ENCODE data around the gene IMPG2.

The IMPG2 gene

GRCh38 chr3:101212730-101213129, 107.6 kb downstream of the IMPG2 start:
- Histone ChIP-seq H3K36me3 (ENCODE audit: control insufficient read depth in 2 of 2, insufficient read depth in 1 of 2, low read length in 2 of 2) (no peaks in the 10 kb centered on the region), H3K4me1 (ENCODE audit: control insufficient read depth, insufficient read depth, low read length) (no peaks in the 10 kb centered on the region), H3K4me3 (ENCODE audit: low read depth, low read length) (no peak overlapping the region), H3K27ac (ENCODE audit: extremely low read depth, low read depth, low read length) (no peak overlapping the region), H3K9me3 (ENCODE audit: control insufficient read depth, insufficient read depth, low read depth, low read length) (no peaks in the 10 kb centered on the region)
- ChIA-PET CTCF (no interaction called here), POLR2A (no interaction called here)
- TF ChIP-seq ELK4 (IDR thresholded peaks at IDR 0.05; ENCODE audit: borderline replicate concordance, low read depth, low read length) = no peak
- TF ChIP-seq, protein P1, sequence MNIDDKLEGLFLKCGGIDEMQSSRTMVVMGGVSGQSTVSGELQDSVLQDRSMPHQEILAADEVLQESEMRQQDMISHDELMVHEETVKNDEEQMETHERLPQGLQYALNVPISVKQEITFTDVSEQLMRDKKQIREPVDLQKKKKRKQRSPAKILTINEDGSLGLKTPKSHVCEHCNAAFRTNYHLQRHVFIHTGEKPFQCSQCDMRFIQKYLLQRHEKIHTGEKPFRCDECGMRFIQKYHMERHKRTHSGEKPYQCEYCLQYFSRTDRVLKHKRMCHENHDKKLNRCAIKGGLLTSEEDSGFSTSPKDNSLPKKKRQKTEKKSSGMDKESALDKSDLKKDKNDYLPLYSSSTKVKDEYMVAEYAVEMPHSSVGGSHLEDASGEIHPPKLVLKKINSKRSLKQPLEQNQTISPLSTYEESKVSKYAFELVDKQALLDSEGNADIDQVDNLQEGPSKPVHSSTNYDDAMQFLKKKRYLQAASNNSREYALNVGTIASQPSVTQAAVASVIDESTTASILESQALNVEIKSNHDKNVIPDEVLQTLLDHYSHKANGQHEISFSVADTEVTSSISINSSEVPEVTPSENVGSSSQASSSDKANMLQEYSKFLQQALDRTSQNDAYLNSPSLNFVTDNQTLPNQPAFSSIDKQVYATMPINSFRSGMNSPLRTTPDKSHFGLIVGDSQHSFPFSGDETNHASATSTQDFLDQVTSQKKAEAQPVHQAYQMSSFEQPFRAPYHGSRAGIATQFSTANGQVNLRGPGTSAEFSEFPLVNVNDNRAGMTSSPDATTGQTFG (tag by site-specific recombination; IDR thresholded peaks at IDR 0.05; ENCODE audit: borderline replicate concordance) = no peak
- no peak for TF ChIP-seq PRDM6 (tag by site-specific recombination; IDR thresholded peaks at IDR 0.05)
- no peak for TF ChIP-seq ZNF514 (tag by site-specific recombination; IDR thresholded peaks at IDR 0.05)
- no peak for TF ChIP-seq ZNF600 (tag by site-specific recombination; IDR thresholded peaks at IDR 0.05)
- no peak for TF ChIP-seq ZNF426 (tag by site-specific recombination; IDR thresholded peaks at IDR 0.05)
- TF ChIP-seq SCRT1 (tag by site-specific recombination; IDR thresholded peaks at IDR 0.05; ENCODE audit: borderline replicate concordance) = no peak
- no peak for TF ChIP-seq ZNF280D (tag by site-specific recombination; IDR thresholded peaks at IDR 0.05)
- TF ChIP-seq ZBTB7A (tag by site-specific recombination; IDR thresholded peaks at IDR 0.05; ENCODE audit: low read depth) = no peak
- no peak for TF ChIP-seq ZNF791 (tag by site-specific recombination; IDR thresholded peaks at IDR 0.05)
- TF ChIP-seq ZBTB11 (tag by site-specific recombination; conservative IDR thresholded peaks at IDR 0.05; ENCODE audit: low read depth) = no peak
- TF ChIP-seq, protein P2, sequence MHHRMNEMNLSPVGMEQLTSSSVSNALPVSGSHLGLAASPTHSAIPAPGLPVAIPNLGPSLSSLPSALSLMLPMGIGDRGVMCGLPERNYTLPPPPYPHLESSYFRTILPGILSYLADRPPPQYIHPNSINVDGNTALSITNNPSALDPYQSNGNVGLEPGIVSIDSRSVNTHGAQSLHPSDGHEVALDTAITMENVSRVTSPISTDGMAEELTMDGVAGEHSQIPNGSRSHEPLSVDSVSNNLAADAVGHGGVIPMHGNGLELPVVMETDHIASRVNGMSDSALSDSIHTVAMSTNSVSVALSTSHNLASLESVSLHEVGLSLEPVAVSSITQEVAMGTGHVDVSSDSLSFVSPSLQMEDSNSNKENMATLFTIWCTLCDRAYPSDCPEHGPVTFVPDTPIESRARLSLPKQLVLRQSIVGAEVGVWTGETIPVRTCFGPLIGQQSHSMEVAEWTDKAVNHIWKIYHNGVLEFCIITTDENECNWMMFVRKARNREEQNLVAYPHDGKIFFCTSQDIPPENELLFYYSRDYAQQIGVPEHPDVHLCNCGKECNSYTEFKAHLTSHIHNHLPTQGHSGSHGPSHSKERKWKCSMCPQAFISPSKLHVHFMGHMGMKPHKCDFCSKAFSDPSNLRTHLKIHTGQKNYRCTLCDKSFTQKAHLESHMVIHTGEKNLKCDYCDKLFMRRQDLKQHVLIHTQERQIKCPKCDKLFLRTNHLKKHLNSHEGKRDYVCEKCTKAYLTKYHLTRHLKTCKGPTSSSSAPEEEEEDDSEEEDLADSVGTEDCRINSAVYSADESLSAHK (tag by site-specific recombination; IDR thresholded peaks at IDR 0.05) = no peak
- no peak for TF ChIP-seq REST (tag by site-specific recombination; IDR thresholded peaks at IDR 0.05)
- TF ChIP-seq ZBTB26 (tag by site-specific recombination; optimal IDR thresholded peaks at IDR 0.05) = no peak
- TF ChIP-seq INSM2 (tag by site-specific recombination; IDR thresholded peaks at IDR 0.05) = no peak

Data from HEK293 (cell line).